Measurements from ENCODE around the gene TP53INP2.
"Not testable (repeated sequence)": the region's sequence is repeated elsewhere in the genome, so short reads cannot be mapped to it uniquely, and the experiment has no call there.

TP53INP2 gene

GRCh38 chr20:34704177-34705007, at the start of gene TP53INP2:
TP53INP2 (plus strand) TSS chr20:34704344; CDS start chr20:34708740, 4,396 bp downstream.
- peak; percentile 94 for DNase-seq

- DNase-seq = not testable (repeated sequence)
These were observed 45.5 kb upstream of the TP53INP2 start for GRCh38 chr20:34658654-34659053.

GRCh38 chr20:34661811-34662210, 42.3 kb upstream of the TP53INP2 start:
- not testable (repeated sequence) for DNase-seq

- DNase-seq = no peak
These were observed 40.8 kb upstream of the TP53INP2 start for GRCh38 chr20:34663213-34663943.

GRCh38 chr20:34664751-34665150, 39.4 kb upstream of the TP53INP2 start:
- not testable (repeated sequence) for DNase-seq

GRCh38 chr20:34669094-34669493, 35.0 kb upstream of the TP53INP2 start:
- DNase-seq = no peak

GRCh38 chr20:34673412-34673811, 30.7 kb upstream of the TP53INP2 start:
- DNase-seq = no peak

- DNase-seq = no peak
These were observed 28.6 kb upstream of the TP53INP2 start for GRCh38 chr20:34675561-34675960.

GRCh38 chr20:34675993-34676641, 28.0 kb upstream of the TP53INP2 start:
- no peak for DNase-seq

- DNase-seq = peak; percentile 98
These were observed 27.3 kb upstream of the TP53INP2 start, which contains the start of gene PIGU for GRCh38 chr20:34676642-34677373. PIGU (minus strand) TSS chr20:34677092; CDS start chr20:34677085, 7 bp downstream.

GRCh38 chr20:34680586-34681175, 23.5 kb upstream of the TP53INP2 start:
- DNase-seq = no peak

- DNase-seq = no peak
These were observed 20.5 kb upstream of the TP53INP2 start for GRCh38 chr20:34683667-34684066.

GRCh38 chr20:34689486-34689885, 14.7 kb upstream of the TP53INP2 start:
- DNase-seq = no peak

- no peak for DNase-seq
These were observed 12.3 kb upstream of the TP53INP2 start for GRCh38 chr20:34691838-34692237.

GRCh38 chr20:34693414-34693813, 10.7 kb upstream of the TP53INP2 start:
- DNase-seq = no peak

GRCh38 chr20:34701405-34702085, 2.6 kb upstream of the TP53INP2 start:
- DNase-seq = no peak

GRCh38 chr20:34703061-34703423, 1.1 kb upstream of the TP53INP2 start:
- no peak for DNase-seq

GRCh38 chr20:34703424-34704176, 544 bp upstream of the TP53INP2 start:
- peak; percentile 57 for DNase-seq

GRCh38 chr20:34705008-34705396, 858 bp downstream of the TP53INP2 start:
- no peak for DNase-seq

GRCh38 chr20:34705397-34706301, 1.5 kb downstream of the TP53INP2 start:
- DNase-seq = no peak

Data from NCI-H146 (cell line).